ENCODE data around the gene MOSPD2.

- TF ChIP-seq CTCF (conservative IDR thresholded peaks at IDR 0.05; ENCODE audit: low read depth, low read length) (no peak), EZH2 (IDR thresholded peaks at IDR 0.05; ENCODE audit: low read length, unreplicated experiment) (no peak)
Observed at GRCh38 chrX:14896273-14896672, 23.1 kb downstream of the MOSPD2 start.

Data from PC-3 (cell line).